Measurements from ENCODE around the gene INPP4B. TPM values are rescaled to one million over a fixed set of nuclear protein-coding genes. Genes with fewer than 3 reads are reported as not detected.

The INPP4B gene
- total and polyA plus RNA-seq, 2 donors from 2014 or later: 2.6 to 18.9 TPM

GRCh38 chr4:142572071-142572470, 274.0 kb downstream of the INPP4B start:
- Histone ChIP-seq H3K9ac (ENCODE audit: low read length in 3 of 3) (no peak overlapping the region), H3K4me3 (ENCODE audit: low read length in 3 of 3) (no peak overlapping the region), H3K27ac (ENCODE audit: low read depth in 2 of 2, low read length in 2 of 2) (no peak overlapping the region), H3K36me3 (ENCODE audit: control insufficient read depth in 2 of 3, insufficient read depth in 3 of 3, low read length in 3 of 3) (no peaks in the 10 kb centered on the region), H3K27me3 (ENCODE audit: control insufficient read depth, insufficient read depth, low read length) (no peaks in the 10 kb centered on the region), H3K9me3 (ENCODE audit: control insufficient read depth in 2 of 3, insufficient read depth in 1 of 3, low read length in 3 of 3) (no peaks in the 10 kb centered on the region), H3K4me1 (ENCODE audit: control insufficient read depth in 2 of 3, insufficient read depth in 2 of 3, low read depth in 1 of 3, low read length in 3 of 3) (peaks cover 0 to 4% (median 0%) of the 10 kb centered on the region in 3 donors)
- FAIRE-seq (no peak), DNase-seq (no peak)
- no peak for TF ChIP-seq CTCF (IDR thresholded peaks at IDR 0.05; ENCODE audit: borderline replicate concordance, extremely low read depth, insufficient read depth)
- intact Hi-C loops (cut with DNase I): no loop called here

- peak; percentile 67 for FAIRE-seq
These were observed 278.3 kb downstream of the INPP4B start for GRCh38 chr4:142567620-142568451.

GRCh38 chr4:142567199-142567598, 278.9 kb downstream of the INPP4B start:
- H3K27ac ChIP-seq (ENCODE audit: low read depth in 2 of 2, low read length in 2 of 2): no peak overlapping the region
- DNase-seq: no peak

More at GRCh38 chr4:142567620-142568451, 278.3 kb downstream of the INPP4B start:
- Histone ChIP-seq H3K4me1 (ENCODE audit: control insufficient read depth in 2 of 3, insufficient read depth in 2 of 3, low read depth in 1 of 3, low read length in 3 of 3) (peaks cover 0 to 4% (median 0%) of the 10 kb centered on the region in 3 donors), H3K9me3 (ENCODE audit: control insufficient read depth in 2 of 3, insufficient read depth in 1 of 3, low read length in 3 of 3) (no peaks in the 10 kb centered on the region), H3K4me3 (ENCODE audit: low read length in 3 of 3) (peak overlapping the region in 1 of 3 donors; percentile 8), H3K27ac (ENCODE audit: low read depth in 2 of 2, low read length in 2 of 2) (peak overlapping the region in 1 of 2 donors; percentile 38), H3K27me3 (ENCODE audit: control insufficient read depth, insufficient read depth, low read length) (no peaks in the 10 kb centered on the region), H3K36me3 (ENCODE audit: control insufficient read depth in 2 of 3, insufficient read depth in 3 of 3, low read length in 3 of 3) (no peaks in the 10 kb centered on the region), H3K9ac (ENCODE audit: low read length in 3 of 3) (no peak overlapping the region)
- intact Hi-C loops (cut with DNase I): no loop called here
- TF ChIP-seq CTCF (IDR thresholded peaks at IDR 0.05; ENCODE audit: borderline replicate concordance, extremely low read depth, insufficient read depth): no peak
- peak in 1 of 5 donors; percentile 29 for DNase-seq

More at GRCh38 chr4:142567199-142567598, 278.9 kb downstream of the INPP4B start:
- no peak for FAIRE-seq
- H3K36me3 ChIP-seq (ENCODE audit: control insufficient read depth in 2 of 3, insufficient read depth in 3 of 3, low read length in 3 of 3): no peaks in the 10 kb centered on the region
- no peaks in the 10 kb centered on the region for H3K27me3 ChIP-seq (ENCODE audit: control insufficient read depth, insufficient read depth, low read length)
- no peak for TF ChIP-seq CTCF (IDR thresholded peaks at IDR 0.05; ENCODE audit: borderline replicate concordance, extremely low read depth, insufficient read depth)
- H3K9me3 ChIP-seq (ENCODE audit: control insufficient read depth in 2 of 3, insufficient read depth in 1 of 3, low read length in 3 of 3): no peaks in the 10 kb centered on the region
- no peak overlapping the region for H3K9ac ChIP-seq (ENCODE audit: low read length in 3 of 3)
- no peak overlapping the region for H3K4me3 ChIP-seq (ENCODE audit: low read length in 3 of 3)
- H3K4me1 ChIP-seq (ENCODE audit: control insufficient read depth in 2 of 3, insufficient read depth in 2 of 3, low read depth in 1 of 3, low read length in 3 of 3): peaks cover 0 to 4% (median 0%) of the 10 kb centered on the region in 3 donors
- intact Hi-C loops (cut with DNase I): no loop called here
